HepG2 (cell line): ENCODE measurements around the gene CAMTA1. TPM values are rescaled to one million over a fixed set of nuclear protein-coding genes. Genes with fewer than 3 reads are reported as not detected.
A peak's percentile ranks its signal among the peaks of the same experiment; 100 is the strongest.

Experiments used
- ATAC-seq: fragments of 200-7000 bp; cut with Tn5 transposase; 3 replicates; pipeline ENCODE4 v1.9.1; 2020; ENCODE audit warnings: mild to moderate bottlenecking, moderate library complexity
- BruUV-seq: library from RNA; stranded (reverse); fragments of 400-500 nt; replicated peaks from 2 replicates; lab custom pipeline; 2021; lab: Mats Ljungman, UMichigan
- CTCF ChIA-PET: fragments of 300-600 bp; formaldehyde crosslinking; extraction: SDS; loops from one replicate; lab custom pipeline; 2021; ENCODE audit warnings: low total read pairs, inconsistent platforms, low intra/inter-chr PET ratio; lab: Yijun Ruan, JAX
- POLR2A ChIA-PET: fragments of 350-600 bp; sonication (Branson Sonifier 250); formaldehyde crosslinking; loops from one replicate; lab custom pipeline; 2020; ENCODE audit warnings: antibody characterized with exemption, inconsistent platforms; lab: Yijun Ruan, JAX
- DNase-seq: peaks from one replicate; pipeline ENCODE4 v3.0.0-alpha.2; 2015; ENCODE audit warnings: low spot score
- FAIRE-seq: peaks from 3 replicates; lab custom pipeline; 2011; peaks lifted over from hg19 to GRCh38; lab: Jason Lieb, UNC
- H2AFZ ChIP-seq: one replicate; pipeline ENCODE4 v1.6.1; 2011; ENCODE audit warnings: low read length, inconsistent platforms
- H3K27ac ChIP-seq: fragments of 300-600 bp; 3 replicates; pipeline ENCODE4 v1.8.0; 2011; ENCODE audit warnings: mixed run types, mild to moderate bottlenecking, mixed read lengths, low read length, inconsistent platforms; ENCODE audit not compliant: insufficient read depth; ENCODE audit errors: extremely low read length
- H3K27me3 ChIP-seq, 2 experiments: fragments of 200-600 bp in 1 of 2; 2 replicates in 1 of 2; 3 replicates in 1 of 2; pipeline versions ENCODE4 v1.6.0 to v1.8.0; 2011; ENCODE audit warnings: low read length in 2 of 2, mild to moderate bottlenecking in 2 of 2, moderate library complexity in 2 of 2, inconsistent platforms in 1 of 2; ENCODE audit not compliant: insufficient read depth in 2 of 2, control insufficient read depth in 1 of 2
- H3K36me3 ChIP-seq, 2 experiments: fragments of 200-600 bp in 1 of 2; replicated peaks in 1 of 2; 2 replicates in 1 of 2; 3 replicates in 1 of 2; pipeline versions ENCODE4 v1.5.1 to v1.8.0; 2011; ENCODE audit warnings: low read length in 2 of 2, inconsistent platforms in 1 of 2; ENCODE audit not compliant: insufficient read depth in 2 of 2, control insufficient read depth in 1 of 2
- H3K4me1 ChIP-seq: 2 replicates; pipeline ENCODE4 v1.5.1; 2012; ENCODE audit warnings: low read length, inconsistent platforms; ENCODE audit not compliant: insufficient read depth
- H3K4me2 ChIP-seq: 2 replicates; pipeline ENCODE4 v1.6.0; 2011; ENCODE audit warnings: low read depth, low read length, inconsistent platforms
- H3K4me3 ChIP-seq, 3 experiments: fragments of 200-600 bp in 1 of 3; sonication (generic), shearing (Covaris generic) in 1 of 3; replicated peaks in 1 of 3; 2 replicates each; pipeline ENCODE4 v1.5.1; 2011 to 2016; ENCODE audit warnings: low read length in 3 of 3, inconsistent platforms in 2 of 3, low read depth in 2 of 3, mild to moderate bottlenecking in 2 of 3, control low read depth in 1 of 3, mixed read lengths in 1 of 3; ENCODE audit not compliant: insufficient read depth in 1 of 3
- H3K79me2 ChIP-seq: one replicate; pipeline ENCODE4 v1.6.1; 2011; ENCODE audit warnings: low read length, inconsistent platforms; ENCODE audit not compliant: insufficient read depth
- H3K9ac ChIP-seq: 2 replicates; pipeline ENCODE4 v1.6.0; 2011; ENCODE audit warnings: mild to moderate bottlenecking, low read depth, low read length, inconsistent platforms; ENCODE audit not compliant: insufficient read depth
- H3K9me3 ChIP-seq: 2 replicates; pipeline ENCODE4 v1.5.1; 2012; ENCODE audit warnings: mild to moderate bottlenecking, low read length
- H4K20me1 ChIP-seq: 2 replicates; pipeline ENCODE4 v1.6.0; 2011; ENCODE audit warnings: inconsistent platforms, mild to moderate bottlenecking, low read length, moderate library complexity; ENCODE audit not compliant: insufficient read depth
- AHR ChIP-seq: IDR thresholded peaks from 2 replicates; pipeline ENCODE4 v1.6.1; 2018; ENCODE audit warnings: missing genetic modification reagents, missing compliant biosample characterization
- FOXC1 ChIP-seq: sonication (generic); formaldehyde crosslinking; IDR thresholded peaks from 2 replicates; pipeline ENCODE4 v1.8.0; 2022; ENCODE audit warnings: mild to moderate bottlenecking, missing genetic modification reagents, borderline replicate concordance
- MXD4 ChIP-seq: IDR thresholded peaks from 2 replicates; pipeline ENCODE4 v1.6.1; 2016; ENCODE audit warnings: mild to moderate bottlenecking, missing biosample characterization, missing genetic modification reagents
- PHF5A ChIP-seq: IDR thresholded peaks from one replicate; pipeline ENCODE4 v1.6.1; 2018; ENCODE audit warnings: low read depth, missing genetic modification reagents; ENCODE audit not compliant: unreplicated experiment
- RNF2 ChIP-seq: fragments of 450-650 bp; conservative IDR thresholded peaks from 2 replicates; pipeline ENCODE4 v1.6.1; 2016; ENCODE audit warnings: low read depth
- SMAD3 ChIP-seq: sonication (generic); formaldehyde crosslinking; IDR thresholded peaks from 2 replicates; pipeline ENCODE4 v1.4.0; 2020; ENCODE audit warnings: missing genetic modification reagents
- ZBTB7A ChIP-seq: sonication (generic); formaldehyde crosslinking; IDR thresholded peaks from 2 replicates; pipeline ENCODE4 v1.8.0; 2022; ENCODE audit warnings: mild to moderate bottlenecking, missing genetic modification reagents
- ZNF7 ChIP-seq: IDR thresholded peaks from 2 replicates; pipeline ENCODE4 v1.6.1; 2016; ENCODE audit warnings: missing biosample characterization, missing genetic modification reagents
- WGBS: methylation state at CpG from one replicate; pipeline ENCODE4 v1.1.6; 2017; ENCODE audit warnings: low lambda C conversion rate; 5-methylcytosine and 5-hydroxymethylcytosine counted together
- in situ Hi-C: cut with HindIII; loops from 2 replicates; pipeline ENCODE4 v1.10.0; 2017; ENCODE audit warnings: low pct_unique_long_range_greater_than_20kb; ENCODE audit not compliant: extremely low pct_ligation_motif_present
- intact Hi-C: fragments of 100-400 bp; cut with micrococcal nuclease; formaldehyde crosslinking; loops from one replicate; pipeline ENCODE4 v1.10.0; 2022; ENCODE audit not compliant: unreplicated experiment
- polyA plus RNA-seq, 8 experiments: library from polyadenylated mRNA; depleted of rRNA in 3 of 8; stranded (reverse) in 7 of 8; unstranded in 1 of 8; fragments of >200 nt; fragmentation: Illumina TruSeq in 4 of 8; extraction: Trizol in 4 of 8; gene quantifications; 2 replicates each; pipeline versions ENCODE4 v1.2.1 to v1.2.3, GENCODE V29; 2011 to 2016; ENCODE audit warnings: low read depth in 4 of 8, missing spikeins in 1 of 8, mixed read lengths in 1 of 8; ENCODE audit not compliant: insufficient read depth in 1 of 8
- total RNA-seq, 5 experiments: library from RNA; depleted of rRNA; stranded (reverse); fragments of >200 nt; fragmentation: Illumina TruSeq; extraction: Trizol; gene quantifications; 2 replicates each; pipeline ENCODE4 v1.2.3, GENCODE V29; 2016; ENCODE audit warnings: low read depth in 1 of 5
- TF ChIP-seq, protein P1 (sequence below): IDR thresholded peaks from 2 replicates; pipeline ENCODE4 v1.6.1; 2018; ENCODE audit warnings: missing genetic modification reagents, mild to moderate bottlenecking, missing compliant biosample characterization
- TF ChIP-seq, protein P2 (sequence below): fragments of 450-650 bp; IDR thresholded peaks from 2 replicates; pipeline ENCODE4 v1.6.1; 2016
- TF ChIP-seq, protein P3 (sequence below): sonication (generic); formaldehyde crosslinking; IDR thresholded peaks from 2 replicates; pipeline ENCODE4 v1.5.0; 2020; ENCODE audit warnings: mild to moderate bottlenecking, missing genetic modification reagents, borderline replicate concordance

CAMTA1 gene
- total and polyA plus RNA-seq, 2 of the 13 experiments (the other 11 are each of a cell fraction or from before 2014, with no cell fraction given): 25.0 to 36.4 TPM

DNA sequence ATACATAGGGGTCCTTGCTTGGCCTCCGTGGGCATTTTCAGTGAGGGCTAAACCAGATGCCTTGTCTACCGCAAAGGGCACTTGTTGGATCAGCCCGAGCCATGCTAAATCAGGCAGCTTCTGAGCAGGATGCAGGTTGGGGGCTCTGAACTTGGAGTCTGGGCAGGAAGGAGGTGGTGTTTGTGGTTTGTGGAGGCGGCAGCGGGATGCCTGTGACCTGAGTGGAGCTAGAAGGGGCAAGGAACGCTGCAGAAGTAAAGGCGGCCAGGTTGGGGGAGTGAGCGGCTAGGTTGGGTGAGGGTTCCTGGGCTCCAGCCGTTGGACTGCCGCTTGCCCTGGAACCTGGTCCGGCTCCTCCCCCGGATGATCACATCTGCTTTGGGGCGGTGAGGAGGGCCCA lies 183.9 kb downstream of the CAMTA1 start (continued):
- TF ChIP-seq FOXC1 (no peak), PHF5A (CRISPR knock-in tag) (no peak), SMAD3 (no peak), RNF2 (no peak), AHR (no peak), ZNF7 (CRISPR knock-in tag) (no peak)
- TF ChIP-seq, protein P1, sequence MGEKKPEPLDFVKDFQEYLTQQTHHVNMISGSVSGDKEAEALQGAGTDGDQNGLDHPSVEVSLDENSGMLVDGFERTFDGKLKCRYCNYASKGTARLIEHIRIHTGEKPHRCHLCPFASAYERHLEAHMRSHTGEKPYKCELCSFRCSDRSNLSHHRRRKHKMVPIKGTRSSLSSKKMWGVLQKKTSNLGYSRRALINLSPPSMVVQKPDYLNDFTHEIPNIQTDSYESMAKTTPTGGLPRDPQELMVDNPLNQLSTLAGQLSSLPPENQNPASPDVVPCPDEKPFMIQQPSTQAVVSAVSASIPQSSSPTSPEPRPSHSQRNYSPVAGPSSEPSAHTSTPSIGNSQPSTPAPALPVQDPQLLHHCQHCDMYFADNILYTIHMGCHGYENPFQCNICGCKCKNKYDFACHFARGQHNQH (CRISPR knock-in tag): no peak

GRCh38 chr1:6969762-6970161 lies 184.5 kb downstream of the CAMTA1 start:
- Histone ChIP-seq H3K27ac (no peak overlapping the region), H3K27me3 (peaks cover 12 to 56% of the 10 kb centered on the region in 2 experiments; a peak in 4 of 5 replicates), H3K4me3 (no peak overlapping the region), H2AFZ (no peak overlapping the region), H3K9me3 (no peaks in the 10 kb centered on the region), H3K4me2 (no peak overlapping the region), H3K36me3 (no peaks in the 10 kb centered on the region), H3K79me2 (no peaks in the 10 kb centered on the region), H4K20me1 (no peaks in the 10 kb centered on the region), H3K4me1 (no peaks in the 10 kb centered on the region), H3K9ac (no peak overlapping the region)
- no peak for DNase-seq
- intact Hi-C loops (no loop called here), in situ Hi-C loops (no loop called here)
- POLR2A ChIA-PET: no interaction called here
- WGBS: 24% methylated on average over 2 of the region's 2 CpGs
- BruUV-seq: no TSS peak
- CTCF ChIA-PET: no interaction called here
- ATAC-seq: no peak
- FAIRE-seq: no peak
- TF ChIP-seq MXD4 (CRISPR knock-in tag): no peak
- TF ChIP-seq, protein P2, sequence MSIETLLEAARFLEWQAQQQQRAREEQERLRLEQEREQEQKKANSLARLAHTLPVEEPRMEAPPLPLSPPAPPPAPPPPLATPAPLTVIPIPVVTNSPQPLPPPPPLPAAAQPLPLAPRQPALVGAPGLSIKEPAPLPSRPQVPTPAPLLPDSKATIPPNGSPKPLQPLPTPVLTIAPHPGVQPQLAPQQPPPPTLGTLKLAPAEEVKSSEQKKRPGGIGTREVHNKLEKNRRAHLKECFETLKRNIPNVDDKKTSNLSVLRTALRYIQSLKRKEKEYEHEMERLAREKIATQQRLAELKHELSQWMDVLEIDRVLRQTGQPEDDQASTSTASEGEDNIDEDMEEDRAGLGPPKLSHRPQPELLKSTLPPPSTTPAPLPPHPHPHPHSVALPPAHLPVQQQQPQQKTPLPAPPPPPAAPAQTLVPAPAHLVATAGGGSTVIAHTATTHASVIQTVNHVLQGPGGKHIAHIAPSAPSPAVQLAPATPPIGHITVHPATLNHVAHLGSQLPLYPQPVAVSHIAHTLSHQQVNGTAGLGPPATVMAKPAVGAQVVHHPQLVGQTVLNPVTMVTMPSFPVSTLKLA: peak; percentile 85
- TF ChIP-seq ZBTB7A: no peak
- TF ChIP-seq, protein P3, sequence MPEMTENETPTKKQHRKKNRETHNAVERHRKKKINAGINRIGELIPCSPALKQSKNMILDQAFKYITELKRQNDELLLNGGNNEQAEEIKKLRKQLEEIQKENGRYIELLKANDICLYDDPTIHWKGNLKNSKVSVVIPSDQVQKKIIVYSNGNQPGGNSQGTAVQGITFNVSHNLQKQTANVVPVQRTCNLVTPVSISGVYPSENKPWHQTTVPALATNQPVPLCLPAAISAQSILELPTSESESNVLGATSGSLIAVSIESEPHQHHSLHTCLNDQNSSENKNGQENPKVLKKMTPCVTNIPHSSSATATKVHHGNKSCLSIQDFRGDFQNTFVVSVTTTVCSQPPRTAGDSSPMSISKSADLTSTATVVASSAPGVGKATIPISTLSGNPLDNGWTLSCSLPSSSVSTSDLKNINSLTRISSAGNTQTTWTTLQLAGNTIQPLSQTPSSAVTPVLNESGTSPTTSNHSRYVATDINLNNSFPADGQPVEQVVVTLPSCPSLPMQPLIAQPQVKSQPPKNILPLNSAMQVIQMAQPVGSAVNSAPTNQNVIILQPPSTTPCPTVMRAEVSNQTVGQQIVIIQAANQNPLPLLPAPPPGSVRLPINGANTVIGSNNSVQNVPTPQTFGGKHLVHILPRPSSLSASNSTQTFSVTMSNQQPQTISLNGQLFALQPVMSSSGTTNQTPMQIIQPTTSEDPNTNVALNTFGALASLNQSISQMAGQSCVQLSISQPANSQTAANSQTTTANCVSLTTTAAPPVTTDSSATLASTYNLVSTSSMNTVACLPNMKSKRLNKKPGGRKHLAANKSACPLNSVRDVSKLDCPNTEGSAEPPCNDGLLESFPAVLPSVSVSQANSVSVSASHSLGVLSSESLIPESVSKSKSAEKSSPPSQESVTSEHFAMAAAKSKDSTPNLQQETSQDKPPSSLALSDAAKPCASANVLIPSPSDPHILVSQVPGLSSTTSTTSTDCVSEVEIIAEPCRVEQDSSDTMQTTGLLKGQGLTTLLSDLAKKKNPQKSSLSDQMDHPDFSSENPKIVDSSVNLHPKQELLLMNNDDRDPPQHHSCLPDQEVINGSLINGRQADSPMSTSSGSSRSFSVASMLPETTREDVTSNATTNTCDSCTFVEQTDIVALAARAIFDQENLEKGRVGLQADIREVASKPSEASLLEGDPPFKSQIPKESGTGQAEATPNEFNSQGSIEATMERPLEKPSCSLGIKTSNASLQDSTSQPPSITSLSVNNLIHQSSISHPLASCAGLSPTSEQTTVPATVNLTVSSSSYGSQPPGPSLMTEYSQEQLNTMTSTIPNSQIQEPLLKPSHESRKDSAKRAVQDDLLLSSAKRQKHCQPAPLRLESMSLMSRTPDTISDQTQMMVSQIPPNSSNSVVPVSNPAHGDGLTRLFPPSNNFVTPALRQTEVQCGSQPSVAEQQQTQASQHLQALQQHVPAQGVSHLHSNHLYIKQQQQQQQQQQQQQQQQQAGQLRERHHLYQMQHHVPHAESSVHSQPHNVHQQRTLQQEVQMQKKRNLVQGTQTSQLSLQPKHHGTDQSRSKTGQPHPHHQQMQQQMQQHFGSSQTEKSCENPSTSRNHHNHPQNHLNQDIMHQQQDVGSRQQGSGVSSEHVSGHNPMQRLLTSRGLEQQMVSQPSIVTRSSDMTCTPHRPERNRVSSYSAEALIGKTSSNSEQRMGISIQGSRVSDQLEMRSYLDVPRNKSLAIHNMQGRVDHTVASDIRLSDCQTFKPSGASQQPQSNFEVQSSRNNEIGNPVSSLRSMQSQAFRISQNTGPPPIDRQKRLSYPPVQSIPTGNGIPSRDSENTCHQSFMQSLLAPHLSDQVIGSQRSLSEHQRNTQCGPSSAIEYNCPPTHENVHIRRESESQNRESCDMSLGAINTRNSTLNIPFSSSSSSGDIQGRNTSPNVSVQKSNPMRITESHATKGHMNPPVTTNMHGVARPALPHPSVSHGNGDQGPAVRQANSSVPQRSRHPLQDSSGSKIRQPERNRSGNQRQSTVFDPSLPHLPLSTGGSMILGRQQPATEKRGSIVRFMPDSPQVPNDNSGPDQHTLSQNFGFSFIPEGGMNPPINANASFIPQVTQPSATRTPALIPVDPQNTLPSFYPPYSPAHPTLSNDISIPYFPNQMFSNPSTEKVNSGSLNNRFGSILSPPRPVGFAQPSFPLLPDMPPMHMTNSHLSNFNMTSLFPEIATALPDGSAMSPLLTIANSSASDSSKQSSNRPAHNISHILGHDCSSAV: no peak
